Esophagus (tissue), 2 donors: ENCODE results near the gene ERAP2. TPM values are rescaled to one million over a fixed set of nuclear protein-coding genes. Genes with fewer than 3 reads are reported as not detected.
"Not testable (repeated sequence)": the region's sequence is repeated elsewhere in the genome, so short reads cannot be mapped to it uniquely, and the experiment has no call there.

Experiments used
- H3K27ac ChIP-seq, 2 donors: one replicate each; pipeline ENCODE4 v1.5.1; 2013; ENCODE audit warnings: low read depth in 2 of 2, mild to moderate bottlenecking in 2 of 2, inconsistent platforms in 1 of 2, low read length in 1 of 2, moderate library complexity in 1 of 2
- H3K27me3 ChIP-seq, 2 donors: one replicate each; pipeline ENCODE4 v1.6.1; 2013; ENCODE audit warnings: low read length in 2 of 2, control low read depth in 1 of 2, mild to moderate bottlenecking in 1 of 2; ENCODE audit not compliant: insufficient read depth in 2 of 2, control insufficient read depth in 1 of 2
- H3K36me3 ChIP-seq, 2 donors: one replicate each; pipeline ENCODE4 v1.6.1; 2013; ENCODE audit warnings: low read length in 1 of 2; ENCODE audit not compliant: control insufficient read depth in 2 of 2, insufficient read depth in 2 of 2
- H3K4me1 ChIP-seq, 2 donors: one replicate each; pipeline ENCODE4 v1.6.1; 2013; ENCODE audit warnings: low read length in 1 of 2; ENCODE audit not compliant: control insufficient read depth in 2 of 2, insufficient read depth in 2 of 2
- H3K4me3 ChIP-seq, 2 donors: one replicate each; pipeline ENCODE4 v1.5.1; 2013; ENCODE audit warnings: low read length in 2 of 2, mild to moderate bottlenecking in 2 of 2, low read depth in 1 of 2, moderate library complexity in 1 of 2
- H3K9me3 ChIP-seq, 2 donors: one replicate each; pipeline ENCODE4 v1.6.1; 2013; ENCODE audit warnings: mild to moderate bottlenecking in 2 of 2, low read depth in 1 of 2, low read length in 1 of 2, moderate library complexity in 1 of 2; ENCODE audit not compliant: control insufficient read depth in 2 of 2, insufficient read depth in 1 of 2
- WGBS, 2 donors: extraction: QIAGEN DNeasy Blood & Tissue Kit; methylation state at CpG; one replicate each; pipeline ENCODE4 v1.1.7; 2013; 5-methylcytosine and 5-hydroxymethylcytosine counted together
- polyA plus RNA-seq, 2 donors: library from polyadenylated mRNA; stranded (reverse); fragments of 200-250 nt; gene quantifications; one replicate each; pipeline ENCODE4 v1.2.3, GENCODE V29; 2013
- donor health status: healthy with polysubstance abuse.
- donor health status: Bipolar disorder and iron deficiency.

ERAP2 gene
- polyA plus RNA-seq, 2 donors, result 0.64 to 1.8 TPM

DNA sequence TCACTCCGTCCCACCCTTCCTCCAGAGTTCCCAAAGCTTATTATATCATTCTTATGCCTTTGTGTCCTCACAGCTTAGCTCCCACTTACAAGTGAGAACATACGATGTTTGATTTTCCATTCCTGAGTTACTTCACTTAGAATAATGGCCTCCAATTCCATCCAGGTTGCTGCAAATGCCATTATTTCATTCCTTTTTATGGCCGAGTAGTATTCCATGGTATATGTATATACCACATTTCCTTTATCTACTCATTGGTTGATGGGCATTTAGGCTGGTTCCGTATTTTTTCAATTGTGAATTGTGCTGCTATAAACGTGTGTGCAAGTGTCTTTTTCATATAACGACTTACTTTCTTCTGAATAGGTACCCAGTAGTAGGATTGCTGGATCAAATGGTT, 34.4 kb upstream of the ERAP2 start:
- H3K27me3 ChIP-seq, result not testable (repeated sequence)

DNA sequence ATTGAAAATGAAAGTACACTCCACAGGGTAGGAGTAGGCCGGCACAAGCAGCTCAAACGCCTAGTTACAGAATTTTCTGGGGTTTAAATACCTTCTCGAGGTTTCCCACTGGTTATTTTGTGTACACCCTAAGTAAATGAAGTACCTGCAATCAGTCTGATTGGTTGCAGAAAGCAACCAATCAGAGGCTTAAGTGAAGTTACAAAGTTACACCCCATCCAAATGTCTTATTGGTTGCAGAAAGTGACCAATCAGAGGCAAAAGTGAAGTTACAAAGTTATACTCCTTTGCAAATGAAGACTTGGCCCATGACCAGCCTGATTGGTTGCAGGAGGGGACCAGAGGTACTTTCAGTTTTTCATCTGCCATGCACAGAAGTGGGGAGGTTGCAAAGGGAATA, 33.2 kb upstream of the ERAP2 start:
- Histone ChIP-seq H3K27me3 (no peaks in the 10 kb centered on the region), H3K4me1 (no peaks in the 10 kb centered on the region), H3K36me3 (no peaks in the 10 kb centered on the region), H3K4me3 (no peak overlapping the region), H3K27ac (no peak overlapping the region), H3K9me3 (no peaks in the 10 kb centered on the region)
- 86 to 87% methylated on average over 3 of the region's 3 CpGs for WGBS, 2 donors

More for the DNA sequence above, 34.4 kb upstream of the ERAP2 start:
- H3K9me3 ChIP-seq, H3K27ac ChIP-seq, H3K4me1 ChIP-seq, H3K36me3 ChIP-seq, H3K4me3 ChIP-seq: not testable (repeated sequence)
- 75 to 77% methylated on average over 6 of the region's 6 CpGs for WGBS, 2 donors

DNA sequence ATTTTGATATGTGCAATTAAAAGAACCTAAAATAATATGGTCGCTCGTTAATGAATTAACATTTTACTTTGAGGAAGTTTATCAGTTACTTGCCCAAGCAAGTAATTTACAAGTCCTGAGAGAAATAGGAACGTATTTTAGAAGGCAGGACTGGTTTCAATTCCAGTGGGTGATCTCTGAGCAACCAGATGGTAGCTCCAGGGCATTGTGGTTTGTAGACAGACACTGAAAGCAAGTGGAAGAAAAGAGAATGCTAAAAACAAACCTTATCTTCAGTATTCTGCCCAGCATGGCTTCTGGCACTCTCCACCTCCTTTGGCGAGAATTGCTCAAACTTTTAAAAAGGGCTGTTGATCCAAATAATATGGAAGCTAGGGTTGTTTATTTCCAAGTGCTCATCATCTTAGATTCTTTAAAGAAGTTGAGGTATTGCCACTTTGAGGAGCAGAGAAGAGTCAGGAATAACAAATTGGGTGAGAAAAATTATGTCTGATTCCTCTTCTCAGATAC, 31.8 kb upstream of the ERAP2 start:
- 51 to 70% methylated on average over 4 of the region's 4 CpGs for WGBS, 2 donors
- no peak overlapping the region for H3K4me3 ChIP-seq
- no peaks in the 10 kb centered on the region for H3K36me3 ChIP-seq
- no peak overlapping the region for H3K27ac ChIP-seq
- H3K4me1 ChIP-seq, result no peaks in the 10 kb centered on the region
- H3K9me3 ChIP-seq, result no peaks in the 10 kb centered on the region
- no peaks in the 10 kb centered on the region for H3K27me3 ChIP-seq

DNA sequence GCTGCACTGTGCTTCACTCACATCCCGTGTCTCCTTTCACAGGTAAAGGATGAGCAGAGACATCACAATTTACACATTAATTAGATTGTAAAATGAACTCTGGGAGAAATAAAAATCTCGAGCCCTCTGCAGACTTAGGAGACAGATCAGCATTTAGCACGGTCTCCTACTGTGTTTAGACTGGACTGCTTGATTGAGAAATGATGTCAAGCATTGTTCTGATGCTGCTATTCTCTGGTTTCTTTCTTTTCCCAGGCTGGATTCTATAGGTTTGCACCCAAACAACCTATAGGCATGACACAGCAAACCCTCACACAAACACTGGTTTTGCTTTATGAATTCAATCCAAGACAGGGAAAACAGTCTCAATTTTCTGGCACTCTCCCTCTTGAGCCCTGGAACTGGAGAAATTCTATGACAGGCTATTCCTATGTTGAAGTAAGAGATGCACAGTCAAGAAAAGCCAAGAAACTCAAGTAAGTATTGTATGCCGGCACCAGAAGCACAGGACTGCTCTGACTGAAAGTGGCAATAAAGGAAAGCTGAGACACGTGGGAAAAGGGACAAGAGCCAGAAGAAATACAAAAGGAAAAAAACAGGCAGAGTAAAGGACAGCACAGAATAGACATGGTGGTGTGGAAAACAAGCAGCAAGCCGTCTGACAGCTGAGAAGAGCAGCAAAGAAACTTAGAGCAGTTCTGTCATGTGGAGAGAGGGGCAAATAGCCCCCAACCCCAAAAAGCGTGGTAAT, 24.8 kb upstream of the ERAP2 start:
- 71 to 75% methylated on average over 7 of the region's 7 CpGs for WGBS, 2 donors

DNA sequence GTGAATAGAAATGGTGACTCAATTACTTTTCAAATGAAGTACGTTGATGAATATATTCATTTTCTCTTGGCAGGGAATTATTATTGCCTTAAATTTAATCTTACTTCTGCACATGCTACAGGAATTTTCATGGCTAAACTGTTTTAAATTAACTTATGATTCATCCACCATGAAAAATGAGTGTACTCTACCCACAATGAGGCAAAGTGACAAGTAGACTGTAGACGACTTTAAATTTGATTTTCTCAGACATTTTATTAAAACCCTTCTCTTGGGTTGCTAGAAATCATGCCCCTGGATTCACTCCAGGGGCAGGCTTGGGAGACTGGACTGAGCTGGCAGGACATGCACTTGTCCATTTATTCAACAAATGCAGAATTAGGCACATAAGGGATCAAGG, 23.5 kb upstream of the ERAP2 start:
- Histone ChIP-seq H3K36me3 (no peaks in the 10 kb centered on the region), H3K9me3 (no peaks in the 10 kb centered on the region), H3K27ac (no peak overlapping the region), H3K4me3 (no peak overlapping the region), H3K4me1 (no peaks in the 10 kb centered on the region), H3K27me3 (no peaks in the 10 kb centered on the region)
- WGBS, 2 donors, result 52 to 71% methylated on average over 2 of the region's 2 CpGs

More for the DNA sequence above, 24.8 kb upstream of the ERAP2 start:
- no peaks in the 10 kb centered on the region for H3K27me3 ChIP-seq
- no peak overlapping the region for H3K4me3 ChIP-seq
- no peaks in the 10 kb centered on the region for H3K4me1 ChIP-seq
- no peaks in the 10 kb centered on the region for H3K36me3 ChIP-seq
- H3K9me3 ChIP-seq, result no peaks in the 10 kb centered on the region
- H3K27ac ChIP-seq, result no peak overlapping the region

DNA sequence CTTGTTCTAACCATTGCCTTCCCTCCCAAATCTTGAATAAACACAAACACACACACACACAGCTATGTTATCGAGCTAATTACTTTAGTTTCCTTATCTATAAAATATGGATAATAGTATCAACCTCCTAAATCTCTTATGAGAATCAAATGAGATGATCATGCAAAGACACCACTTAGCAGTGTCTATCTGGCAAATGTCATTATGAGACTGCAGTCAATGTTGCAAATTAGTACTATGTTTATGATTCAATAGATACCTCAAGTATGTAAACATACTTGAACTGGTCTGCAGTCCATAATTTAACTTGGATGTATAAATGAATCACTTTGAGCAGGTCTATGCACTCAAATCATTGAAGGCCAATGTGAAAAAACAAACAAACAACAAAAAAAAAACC, 22.2 kb upstream of the ERAP2 start:
- 69 to 83% methylated on average over 1 of the region's 1 CpG for WGBS, 2 donors
- H3K36me3 ChIP-seq, result no peaks in the 10 kb centered on the region
- no peak overlapping the region for H3K27ac ChIP-seq
- H3K9me3 ChIP-seq, result no peaks in the 10 kb centered on the region
- no peaks in the 10 kb centered on the region for H3K27me3 ChIP-seq
- no peaks in the 10 kb centered on the region for H3K4me1 ChIP-seq
- H3K4me3 ChIP-seq, result no peak overlapping the region

DNA sequence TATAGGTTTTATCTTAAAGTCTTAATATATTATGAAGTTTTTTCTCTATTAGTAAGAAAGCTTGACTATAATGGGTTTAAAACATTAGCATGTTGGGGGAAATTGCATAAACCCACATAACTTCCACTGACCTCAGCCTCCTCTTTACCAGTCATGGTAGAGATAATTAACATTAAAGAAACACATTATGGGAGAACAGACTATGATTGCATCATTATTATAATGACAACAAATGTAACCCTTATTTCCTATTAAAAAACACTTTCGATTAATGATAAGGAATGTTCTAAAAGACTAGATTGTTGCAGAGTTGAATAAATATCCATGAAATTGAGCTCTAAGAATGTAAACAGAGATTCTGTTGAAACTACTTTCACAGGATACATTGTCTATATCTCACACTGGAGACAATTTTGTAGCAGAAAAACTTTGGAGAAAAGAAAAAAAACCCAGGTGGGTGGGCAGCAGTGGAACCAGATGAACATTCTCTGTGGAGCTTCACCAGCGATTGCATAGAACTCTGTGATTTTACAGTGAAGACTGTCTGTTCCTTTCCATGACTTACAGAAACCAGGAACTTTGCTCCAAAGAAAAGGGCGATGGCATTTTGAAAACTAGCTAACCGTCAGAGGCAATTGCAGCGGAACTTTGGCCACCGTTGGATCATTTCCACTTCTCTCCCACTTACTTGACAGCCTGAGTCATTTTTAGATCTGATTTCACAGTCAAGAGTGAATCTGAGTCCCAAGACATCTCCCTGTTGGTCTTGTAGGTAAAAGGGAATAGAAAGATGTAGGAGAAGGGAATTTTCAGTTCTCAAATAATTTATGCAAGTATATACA, 21.0 kb upstream of the ERAP2 start:
- 72 to 78% methylated on average over 6 of the region's 6 CpGs for WGBS, 2 donors
- no peaks in the 10 kb centered on the region for H3K36me3 ChIP-seq
- no peaks in the 10 kb centered on the region for H3K4me1 ChIP-seq
- no peaks in the 10 kb centered on the region for H3K27me3 ChIP-seq
- no peaks in the 10 kb centered on the region for H3K9me3 ChIP-seq
- no peak overlapping the region for H3K27ac ChIP-seq
- H3K4me3 ChIP-seq, result no peak overlapping the region

DNA sequence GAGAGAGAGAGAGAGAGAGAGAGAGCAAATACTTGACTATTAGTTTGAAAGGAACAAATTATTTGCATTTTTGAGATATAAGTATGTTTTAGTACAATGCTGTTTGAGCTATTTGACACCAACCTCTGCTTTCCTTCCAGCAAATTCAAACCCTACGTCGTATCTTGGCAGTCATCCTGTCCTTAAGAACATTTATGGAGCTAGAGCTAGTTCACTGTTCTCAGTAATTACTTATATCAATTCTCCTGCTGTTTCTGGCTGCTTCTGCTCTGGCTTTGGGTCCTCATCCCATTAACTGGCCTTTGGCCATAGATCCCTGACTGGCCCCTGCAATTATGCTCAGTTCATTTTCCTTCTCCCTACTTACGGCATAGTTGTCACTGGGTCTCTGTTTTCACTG, 19.9 kb upstream of the ERAP2 start:
- H3K27me3 ChIP-seq, result no peaks in the 10 kb centered on the region
- H3K4me3 ChIP-seq, result no peak overlapping the region
- WGBS, 2 donors, result 67 to 73% methylated on average over 3 of the region's 3 CpGs
- H3K36me3 ChIP-seq, result no peaks in the 10 kb centered on the region
- no peaks in the 10 kb centered on the region for H3K4me1 ChIP-seq
- H3K9me3 ChIP-seq, result no peaks in the 10 kb centered on the region
- no peak overlapping the region for H3K27ac ChIP-seq

DNA sequence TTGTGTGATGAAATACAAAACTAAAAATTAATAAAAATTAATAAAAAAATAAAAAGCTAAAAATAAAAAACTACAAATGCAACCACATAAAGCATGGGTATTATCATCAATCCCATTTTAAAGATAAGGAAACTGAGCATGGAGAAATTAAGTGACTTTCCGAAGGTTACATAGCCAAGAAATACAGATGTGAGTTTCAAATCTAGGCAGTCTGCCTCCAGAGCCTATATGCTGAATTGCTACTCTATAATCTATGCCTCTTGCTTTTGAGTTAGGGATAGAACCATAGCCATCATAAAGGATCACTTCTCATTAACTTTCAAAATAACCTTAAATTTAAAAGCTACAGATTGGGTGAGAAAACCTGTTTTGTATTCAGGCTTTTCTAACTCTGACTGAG, 18.8 kb upstream of the ERAP2 start:
- Histone ChIP-seq H3K36me3 (no peaks in the 10 kb centered on the region), H3K4me3 (no peak overlapping the region), H3K4me1 (no peaks in the 10 kb centered on the region), H3K27me3 (no peaks in the 10 kb centered on the region), H3K27ac (no peak overlapping the region), H3K9me3 (no peaks in the 10 kb centered on the region)
- WGBS, 2 donors, result 98 to 100% methylated on average over 1 of the region's 1 CpG
